T-helper 2 cell treated with Interferon-gamma antibody and Interleukin-4, amounts not matched to agents 5 μg/mL and 100 μg/mL, for 36 hours (primary cell): ENCODE measurements around the gene MROH2A.

Source experiments
- DNase-seq: peaks from one replicate; pipeline ENCODE4 v3.0.0; 2021; ENCODE audit warnings: low spot score
- H3K27ac Mint-ChIP-seq: one replicate; pipeline ENCODE4 v1.8.0; 2021; ENCODE audit warnings: mild to moderate bottlenecking, mixed read lengths
- H3K27me3 Mint-ChIP-seq: one replicate; pipeline ENCODE4 v1.8.0; 2021; ENCODE audit warnings: low read depth, mixed read lengths
- H3K36me3 Mint-ChIP-seq: one replicate; pipeline ENCODE4 v1.8.0; 2021; ENCODE audit warnings: low read depth, mixed read lengths
- H3K4me1 Mint-ChIP-seq: one replicate; pipeline ENCODE4 v1.8.0; 2021; ENCODE audit warnings: low read depth, mixed read lengths
- H3K4me3 Mint-ChIP-seq: one replicate; pipeline ENCODE4 v1.8.0; 2022; ENCODE audit warnings: mild to moderate bottlenecking, moderate library complexity, mixed read lengths
- H3K9me3 Mint-ChIP-seq: one replicate; pipeline ENCODE4 v1.8.0; 2021; ENCODE audit warnings: mixed read lengths

Gene MROH2A

GRCh38 chr2:233779722-233780121, 1.6 kb downstream of the MROH2A start:
- peaks cover 3% of the 10 kb centered on the region for H3K9me3 Mint-ChIP-seq

GRCh38 chr2:233780771-233781170, 2.6 kb downstream of the MROH2A start:
- no peak overlapping the region for H3K27ac Mint-ChIP-seq
- H3K9me3 Mint-ChIP-seq = peaks cover 3% of the 10 kb centered on the region
- H3K4me3 Mint-ChIP-seq = no peak overlapping the region
- H3K27me3 Mint-ChIP-seq = peaks cover 10% of the 10 kb centered on the region
- no peaks in the 10 kb centered on the region for H3K4me1 Mint-ChIP-seq
- H3K36me3 Mint-ChIP-seq = no peaks in the 10 kb centered on the region
- DNase-seq = no peak

More at GRCh38 chr2:233779722-233780121, 1.6 kb downstream of the MROH2A start:
- Mint-ChIP-seq H3K4me3 (no peak overlapping the region), H3K36me3 (no peaks in the 10 kb centered on the region), H3K4me1 (no peaks in the 10 kb centered on the region), H3K27ac (no peak overlapping the region), H3K27me3 (peaks cover 10% of the 10 kb centered on the region)
- DNase-seq = no peak

- no peaks in the 10 kb centered on the region for H3K4me1 Mint-ChIP-seq
- H3K9me3 Mint-ChIP-seq = no peaks in the 10 kb centered on the region
- H3K27me3 Mint-ChIP-seq = no peaks in the 10 kb centered on the region
- H3K36me3 Mint-ChIP-seq = no peaks in the 10 kb centered on the region
- DNase-seq = no peak
- no peak overlapping the region for H3K27ac Mint-ChIP-seq
- H3K4me3 Mint-ChIP-seq = no peak overlapping the region
Observed at GRCh38 chr2:233789554-233789953, 11.4 kb downstream of the MROH2A start.

GRCh38 chr2:233791151-233791882, 13.2 kb downstream of the MROH2A start:
- no peak for DNase-seq
- no peaks in the 10 kb centered on the region for H3K9me3 Mint-ChIP-seq
- no peaks in the 10 kb centered on the region for H3K4me1 Mint-ChIP-seq
- peak overlapping the region; percentile 1 for H3K27ac Mint-ChIP-seq
- H3K27me3 Mint-ChIP-seq = no peaks in the 10 kb centered on the region
- H3K4me3 Mint-ChIP-seq = no peak overlapping the region
- H3K36me3 Mint-ChIP-seq = no peaks in the 10 kb centered on the region

- Mint-ChIP-seq H3K4me3 (no peak overlapping the region), H3K9me3 (no peaks in the 10 kb centered on the region), H3K27ac (no peak overlapping the region), H3K4me1 (no peaks in the 10 kb centered on the region), H3K36me3 (no peaks in the 10 kb centered on the region), H3K27me3 (no peaks in the 10 kb centered on the region)
- DNase-seq = no peak
Observed at GRCh38 chr2:233791883-233792329, 13.8 kb downstream of the MROH2A start.

GRCh38 chr2:233792720-233793119, 14.6 kb downstream of the MROH2A start:
- H3K36me3 Mint-ChIP-seq = no peaks in the 10 kb centered on the region
- no peak overlapping the region for H3K4me3 Mint-ChIP-seq
- no peak overlapping the region for H3K27ac Mint-ChIP-seq
- no peaks in the 10 kb centered on the region for H3K9me3 Mint-ChIP-seq
- no peaks in the 10 kb centered on the region for H3K27me3 Mint-ChIP-seq
- no peak for DNase-seq
- no peaks in the 10 kb centered on the region for H3K4me1 Mint-ChIP-seq

- Mint-ChIP-seq H3K9me3 (no peaks in the 10 kb centered on the region), H3K4me3 (no peak overlapping the region), H3K27ac (no peak overlapping the region), H3K27me3 (no peaks in the 10 kb centered on the region), H3K36me3 (no peaks in the 10 kb centered on the region), H3K4me1 (no peaks in the 10 kb centered on the region)
- no peak for DNase-seq
Observed at GRCh38 chr2:233793465-233794127, 15.5 kb downstream of the MROH2A start.

GRCh38 chr2:233794128-233794658, 16.1 kb downstream of the MROH2A start:
- Mint-ChIP-seq H3K27me3 (no peaks in the 10 kb centered on the region), H3K36me3 (no peaks in the 10 kb centered on the region), H3K27ac (no peak overlapping the region), H3K4me3 (no peak overlapping the region), H3K9me3 (no peaks in the 10 kb centered on the region), H3K4me1 (no peaks in the 10 kb centered on the region)
- DNase-seq = no peak

GRCh38 chr2:233795735-233796171, 17.6 kb downstream of the MROH2A start:
- no peak overlapping the region for H3K4me3 Mint-ChIP-seq
- DNase-seq = no peak
- H3K27me3 Mint-ChIP-seq = no peaks in the 10 kb centered on the region
- H3K27ac Mint-ChIP-seq = no peak overlapping the region
- no peaks in the 10 kb centered on the region for H3K4me1 Mint-ChIP-seq
- H3K9me3 Mint-ChIP-seq = no peaks in the 10 kb centered on the region
- no peaks in the 10 kb centered on the region for H3K36me3 Mint-ChIP-seq

- DNase-seq = no peak
- H3K36me3 Mint-ChIP-seq = no peaks in the 10 kb centered on the region
- H3K4me3 Mint-ChIP-seq = no peak overlapping the region
- H3K27me3 Mint-ChIP-seq = no peaks in the 10 kb centered on the region
- H3K4me1 Mint-ChIP-seq = no peaks in the 10 kb centered on the region
- H3K27ac Mint-ChIP-seq = no peak overlapping the region
- no peaks in the 10 kb centered on the region for H3K9me3 Mint-ChIP-seq
Observed at GRCh38 chr2:233796254-233796653, 18.1 kb downstream of the MROH2A start.

GRCh38 chr2:233798335-233799086, 20.4 kb downstream of the MROH2A start:
- Mint-ChIP-seq H3K27me3 (no peaks in the 10 kb centered on the region), H3K9me3 (no peaks in the 10 kb centered on the region), H3K27ac (no peak overlapping the region), H3K36me3 (no peaks in the 10 kb centered on the region), H3K4me1 (no peaks in the 10 kb centered on the region), H3K4me3 (no peak overlapping the region)
- no peak for DNase-seq

- DNase-seq = no peak
- Mint-ChIP-seq H3K27ac (no peak overlapping the region), H3K4me1 (no peaks in the 10 kb centered on the region), H3K27me3 (peaks cover 1% of the 10 kb centered on the region), H3K36me3 (no peaks in the 10 kb centered on the region), H3K4me3 (no peak overlapping the region), H3K9me3 (no peaks in the 10 kb centered on the region)
Observed at GRCh38 chr2:233799087-233799665, 21.0 kb downstream of the MROH2A start.

GRCh38 chr2:233799716-233800115, 21.6 kb downstream of the MROH2A start:
- H3K36me3 Mint-ChIP-seq = no peaks in the 10 kb centered on the region
- no peaks in the 10 kb centered on the region for H3K9me3 Mint-ChIP-seq
- peaks cover 4% of the 10 kb centered on the region for H3K27me3 Mint-ChIP-seq
- DNase-seq = no peak
- H3K4me3 Mint-ChIP-seq = no peak overlapping the region
- no peaks in the 10 kb centered on the region for H3K4me1 Mint-ChIP-seq
- no peak overlapping the region for H3K27ac Mint-ChIP-seq
